GM12865 (cell line): ENCODE data around the gene POU3F4.

ENCODE experiments used
- DNase-seq: peaks from one replicate; pipeline ENCODE4 v3.0.0; 2010; ENCODE audit warnings: low read depth
- H3K4me3 ChIP-seq: 2 replicates; pipeline ENCODE4 v1.5.1; 2011; ENCODE audit warnings: mild to moderate bottlenecking, low read depth, low read length, control low read depth
- TF ChIP-seq, protein P1 (sequence below): IDR thresholded peaks from 2 replicates; pipeline ENCODE4 v1.5.1; 2011; ENCODE audit warnings: low read length, control low read depth, low read depth, inconsistent platforms; ENCODE audit not compliant: insufficient read depth; ENCODE audit errors: missing control alignments

The POU3F4 gene

DNA sequence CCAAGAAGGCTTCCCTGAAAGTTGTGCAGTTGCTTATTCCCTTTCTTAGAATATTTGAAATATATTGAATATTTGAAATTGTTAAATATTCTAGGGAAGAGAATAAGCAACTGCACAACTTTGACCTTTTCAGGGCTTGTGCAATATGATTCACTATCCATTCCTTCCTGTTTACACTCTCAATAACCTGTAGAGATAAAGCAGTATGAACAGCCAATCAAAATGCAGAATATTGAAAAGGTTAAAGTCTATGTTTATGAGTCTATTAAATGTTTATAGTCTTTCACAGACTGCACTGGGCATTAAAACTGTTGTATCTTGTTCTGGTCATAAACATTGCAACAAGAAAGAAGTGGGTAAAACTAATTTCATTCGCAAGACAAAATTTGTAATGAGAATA lies 13.8 kb downstream of the POU3F4 start:
- TF ChIP-seq, protein P1, sequence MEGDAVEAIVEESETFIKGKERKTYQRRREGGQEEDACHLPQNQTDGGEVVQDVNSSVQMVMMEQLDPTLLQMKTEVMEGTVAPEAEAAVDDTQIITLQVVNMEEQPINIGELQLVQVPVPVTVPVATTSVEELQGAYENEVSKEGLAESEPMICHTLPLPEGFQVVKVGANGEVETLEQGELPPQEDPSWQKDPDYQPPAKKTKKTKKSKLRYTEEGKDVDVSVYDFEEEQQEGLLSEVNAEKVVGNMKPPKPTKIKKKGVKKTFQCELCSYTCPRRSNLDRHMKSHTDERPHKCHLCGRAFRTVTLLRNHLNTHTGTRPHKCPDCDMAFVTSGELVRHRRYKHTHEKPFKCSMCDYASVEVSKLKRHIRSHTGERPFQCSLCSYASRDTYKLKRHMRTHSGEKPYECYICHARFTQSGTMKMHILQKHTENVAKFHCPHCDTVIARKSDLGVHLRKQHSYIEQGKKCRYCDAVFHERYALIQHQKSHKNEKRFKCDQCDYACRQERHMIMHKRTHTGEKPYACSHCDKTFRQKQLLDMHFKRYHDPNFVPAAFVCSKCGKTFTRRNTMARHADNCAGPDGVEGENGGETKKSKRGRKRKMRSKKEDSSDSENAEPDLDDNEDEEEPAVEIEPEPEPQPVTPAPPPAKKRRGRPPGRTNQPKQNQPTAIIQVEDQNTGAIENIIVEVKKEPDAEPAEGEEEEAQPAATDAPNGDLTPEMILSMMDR: no peak
- no peak for DNase-seq
- H3K4me3 ChIP-seq: no peak overlapping the region

DNA sequence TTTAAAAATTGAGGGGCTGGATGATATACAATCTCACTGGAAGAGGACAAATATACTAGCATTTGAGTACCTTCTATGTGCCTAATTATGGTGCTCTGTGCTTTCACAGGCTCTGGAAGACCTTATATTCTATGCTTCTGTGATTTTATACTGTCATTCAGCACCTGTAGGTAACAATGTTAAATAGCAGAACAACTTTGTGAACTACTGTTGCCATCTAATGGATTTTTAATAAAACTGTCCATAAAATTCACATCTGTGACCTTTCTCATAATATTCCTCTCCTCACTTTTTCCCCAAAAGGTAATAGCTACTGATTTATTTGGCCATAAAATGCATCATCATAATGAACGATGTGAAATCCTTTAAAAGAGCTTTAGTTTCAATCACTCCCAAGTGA lies 21.9 kb downstream of the POU3F4 start:
- TF ChIP-seq, protein P1: no peak
- no peak for DNase-seq
- no peak overlapping the region for H3K4me3 ChIP-seq

DNA sequence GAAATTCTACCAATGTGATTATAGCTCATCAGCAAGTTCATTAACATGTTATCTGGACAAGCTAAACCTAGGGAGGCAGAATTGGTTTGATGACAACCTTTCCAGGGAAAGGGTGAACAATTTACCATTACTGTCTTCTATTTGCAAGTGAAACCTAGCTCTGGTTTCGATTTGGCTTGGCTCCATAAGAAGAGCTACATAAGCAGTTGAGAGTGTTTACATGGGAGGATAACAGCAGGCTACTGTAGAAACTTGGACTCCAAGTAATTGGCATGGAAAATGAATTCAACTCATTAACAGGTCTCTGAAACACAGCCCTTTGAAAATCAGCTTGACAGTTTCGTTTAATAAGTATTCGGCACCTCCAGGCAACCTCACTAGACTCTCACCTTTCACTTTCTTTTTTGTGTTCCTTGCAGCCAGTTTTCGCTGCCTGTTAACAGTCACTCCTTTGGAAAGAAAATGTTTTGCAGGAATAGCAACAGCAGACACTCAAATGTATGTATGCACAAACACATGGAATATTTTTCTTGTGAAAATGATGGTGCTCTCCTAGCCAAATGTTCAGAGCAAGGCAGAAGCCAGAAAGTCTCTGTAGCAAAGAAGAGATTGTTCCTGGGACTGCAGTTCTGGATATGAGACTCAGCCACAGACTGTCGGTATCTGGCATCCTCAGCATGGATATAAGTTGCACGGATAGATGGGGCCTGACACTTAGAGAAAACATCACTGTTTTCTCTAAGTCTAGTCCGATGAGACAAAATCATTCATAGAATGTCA lies 27.5 kb downstream of the POU3F4 start:
- peak overlapping the region; percentile 46 for H3K4me3 ChIP-seq
- DNase-seq: peak; percentile 21
- TF ChIP-seq, protein P1: no peak
